ENCODE data around the gene ANXA2R.
A peak's percentile ranks its signal among the peaks of the same experiment; 100 is the strongest.

- TF ChIP-seq CTCF (conservative IDR thresholded peaks at IDR 0.05; ENCODE audit: low read length) (peak; percentile 59), EZH2phosphoT487 (IDR thresholded peaks at IDR 0.05; ENCODE audit: borderline replicate concordance, low read depth, low read length) (no peak)
Measured at GRCh38 chr5:43039471-43040286, 440 bp downstream of the ANXA2R start.
